Activated CD4-positive, alpha-beta T cell treated with anti-CD3 and anti-CD28 coated beads, Interleukin-2, amount 50 U/mL, for 24 hours (primary cell): Measurements from ENCODE around the gene MIA.
"Not testable (repeated sequence)": the region's sequence is repeated elsewhere in the genome, so short reads cannot be mapped to it uniquely, and the experiment has no call there.

Experiments used
- DNase-seq, 2 donors: peaks; one replicate each; pipeline ENCODE4 v3.0.0-alpha.2; 2020; ENCODE audit warnings: low read depth in 1 of 2, low spot score in 1 of 2

MIA gene

DNA sequence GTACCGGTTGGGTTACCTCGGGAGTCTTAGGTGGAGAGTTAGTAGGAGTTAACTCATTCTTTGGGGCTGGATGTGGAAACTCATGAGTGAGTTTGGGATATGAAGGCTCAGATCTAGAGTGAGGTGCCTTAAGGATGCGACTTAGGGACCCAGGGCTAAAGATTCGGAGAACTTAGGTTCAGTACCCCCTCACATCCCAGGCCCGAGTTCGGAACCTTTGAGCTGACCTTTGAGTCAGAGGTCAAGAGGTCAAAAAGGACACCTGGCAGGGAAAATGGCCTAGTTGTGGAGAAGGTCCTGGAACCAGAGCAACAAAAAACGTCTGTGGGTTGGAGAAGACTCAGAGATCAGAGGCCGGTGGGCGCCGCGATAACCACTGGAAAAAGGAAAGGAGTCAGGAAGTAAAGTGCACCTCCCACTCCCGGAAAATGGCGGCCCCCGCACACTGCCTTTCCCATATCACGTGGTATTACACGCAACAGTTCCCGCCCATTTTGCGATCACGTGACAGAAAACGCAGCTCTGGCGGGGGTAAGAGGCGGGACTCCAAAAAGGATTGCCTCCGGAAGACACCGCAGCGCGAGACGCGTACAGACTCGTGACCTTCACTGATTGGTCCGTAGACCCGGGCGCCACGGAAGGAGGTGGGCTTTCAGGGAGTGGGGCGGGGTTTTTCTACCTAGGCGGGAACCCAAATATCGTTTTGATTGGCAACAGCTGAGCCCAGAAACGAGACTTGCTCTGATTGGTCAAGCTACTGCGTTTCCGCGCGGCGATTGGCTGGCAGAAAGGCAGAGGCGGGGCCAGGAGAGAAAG, 25.1 kb upstream of the MIA start, which contains the start of gene ACTMAP:
Gene ACTMAP (minus strand): TSS at position 420 of the 816 bp plus-strand sequence. CDS start 674 bp downstream, outside the sequence.
- DNase-seq, result peak; percentile 97 to 100

DNA sequence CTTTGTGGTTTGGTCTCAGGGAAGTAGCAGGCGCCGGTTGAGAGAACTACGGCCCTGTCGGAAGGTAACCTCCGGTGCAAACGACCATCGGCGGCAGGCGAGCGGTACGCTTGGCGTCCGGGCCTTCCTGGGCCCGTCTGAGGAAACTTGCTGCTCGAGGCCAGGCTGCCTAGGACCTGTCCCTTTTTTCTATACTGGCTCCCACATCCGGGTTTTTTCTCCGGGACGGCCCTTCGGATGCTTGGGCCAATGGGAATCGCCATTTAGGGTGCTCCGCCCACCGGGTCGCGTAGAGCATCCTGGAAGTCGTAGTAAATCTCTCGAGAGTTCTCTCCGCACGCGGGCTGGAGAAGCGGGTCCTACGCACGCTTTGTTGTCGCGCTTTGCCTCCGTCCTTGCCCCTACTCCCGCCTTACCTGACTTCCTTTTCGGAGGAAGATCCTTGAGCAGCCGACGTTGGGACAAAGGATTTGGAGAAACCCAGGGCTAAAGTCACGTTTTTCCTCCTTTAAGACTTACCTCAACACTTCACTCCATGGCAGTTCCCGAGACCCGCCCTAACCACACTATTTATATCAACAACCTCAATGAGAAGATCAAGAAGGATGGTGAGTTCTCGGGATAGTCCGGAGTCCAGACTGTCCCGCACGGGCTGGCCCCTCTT, 24.3 kb upstream of the MIA start, which contains the start of gene SNRPA:
Gene SNRPA (plus strand): TSS at position 330 of the 664 bp plus-strand sequence. CDS start 206 bp downstream, at position 536.
- DNase-seq, result peak in 1 of 2 donors; percentile 97

DNA sequence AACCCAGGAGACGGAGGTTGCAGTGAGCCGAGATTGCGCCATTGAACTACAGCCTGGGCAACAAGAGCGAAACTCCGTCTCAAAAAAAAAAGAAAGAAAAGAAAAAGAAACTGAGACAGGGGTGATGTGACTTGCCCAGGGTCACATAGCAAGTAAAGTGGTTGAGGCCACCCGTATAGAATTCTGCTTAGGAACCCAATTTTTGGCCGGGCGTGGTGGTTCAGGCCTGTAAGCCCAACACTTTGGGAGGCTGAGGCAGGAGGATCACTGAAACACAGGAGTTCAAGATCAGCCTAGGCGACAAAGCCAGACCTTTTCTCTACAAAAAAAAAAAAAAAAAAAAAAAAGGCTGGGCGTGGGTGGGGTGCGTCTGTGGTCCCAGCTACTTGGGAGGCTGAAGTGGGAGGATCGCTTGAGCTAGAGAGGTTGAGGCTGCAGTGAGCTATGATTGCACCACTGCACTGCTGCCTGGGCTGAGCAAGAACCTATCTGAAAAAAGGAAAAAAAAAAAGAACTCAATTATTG, 23.0 kb upstream of the MIA start:
- DNase-seq, result no peak

DNA sequence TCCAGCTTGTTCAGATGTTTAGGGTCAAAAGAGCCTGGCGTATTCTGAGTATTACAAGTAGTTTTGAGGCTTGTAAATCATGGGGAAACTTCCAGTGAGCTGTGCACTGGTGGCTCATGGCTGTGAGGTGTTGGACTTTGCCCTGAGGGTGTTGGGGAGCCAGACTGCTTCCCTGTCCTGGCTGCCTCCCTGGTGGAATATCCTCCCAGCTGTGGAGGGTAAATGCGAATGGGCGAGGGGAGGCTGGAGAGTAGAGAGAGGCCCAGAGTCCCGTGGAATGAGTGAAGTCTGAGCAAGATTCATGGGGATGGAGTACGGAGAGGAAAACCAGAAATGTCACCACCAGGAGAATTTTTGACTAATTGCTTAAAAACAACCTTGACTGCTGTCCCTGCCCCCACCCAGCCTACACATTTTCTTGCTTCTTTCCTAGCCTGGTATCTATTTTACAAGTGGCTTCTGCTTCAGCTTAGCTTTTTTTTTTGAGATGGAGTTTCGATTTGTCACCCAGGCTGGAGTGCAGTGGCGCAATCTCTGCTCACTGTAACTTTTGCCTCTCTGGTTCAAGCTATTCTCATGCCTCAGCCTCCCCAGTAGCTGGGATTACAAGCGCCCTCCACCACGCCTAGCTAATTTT, 20.6 kb upstream of the MIA start:
- DNase-seq, result peak; percentile 41 to 49

DNA sequence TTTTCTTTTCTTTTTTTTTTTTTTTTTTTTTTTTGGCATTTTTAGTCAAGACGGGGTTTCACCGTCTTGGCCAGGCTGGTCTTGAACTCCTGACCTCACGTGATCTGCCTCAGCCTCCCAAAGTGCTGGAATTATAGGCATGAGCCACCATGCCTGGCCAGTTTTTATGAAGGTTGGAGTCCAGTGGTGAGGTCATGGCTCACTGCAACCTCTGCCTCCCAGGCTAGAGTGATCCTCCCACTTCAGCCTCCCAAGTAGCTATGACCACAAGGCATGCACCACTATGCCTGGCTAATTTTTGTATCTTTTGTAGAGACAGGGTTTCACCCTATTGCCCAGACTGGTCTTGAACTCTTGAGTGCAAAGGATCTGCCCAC, 20.1 kb upstream of the MIA start:
- DNase-seq, result no peak

DNA sequence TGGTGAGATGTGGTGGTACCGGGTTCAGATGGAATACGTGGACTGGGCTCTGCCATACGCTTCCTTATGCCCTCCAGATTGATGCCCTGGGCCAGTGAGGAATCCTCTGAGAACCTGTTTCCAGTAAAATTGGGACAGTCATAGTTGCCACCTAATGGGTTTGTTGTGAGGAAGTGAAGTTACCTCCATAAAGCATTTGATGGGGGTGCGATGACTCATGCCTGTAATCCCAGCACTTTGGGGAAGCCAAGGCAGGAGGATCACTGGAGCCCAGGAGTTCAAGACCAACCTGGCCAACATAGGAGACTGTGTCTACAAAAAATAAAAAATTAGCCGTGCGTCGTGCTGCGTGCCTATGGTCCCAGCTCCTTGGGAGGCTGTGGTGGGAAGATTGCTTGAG, 19.5 kb upstream of the MIA start:
- no peak for DNase-seq

DNA sequence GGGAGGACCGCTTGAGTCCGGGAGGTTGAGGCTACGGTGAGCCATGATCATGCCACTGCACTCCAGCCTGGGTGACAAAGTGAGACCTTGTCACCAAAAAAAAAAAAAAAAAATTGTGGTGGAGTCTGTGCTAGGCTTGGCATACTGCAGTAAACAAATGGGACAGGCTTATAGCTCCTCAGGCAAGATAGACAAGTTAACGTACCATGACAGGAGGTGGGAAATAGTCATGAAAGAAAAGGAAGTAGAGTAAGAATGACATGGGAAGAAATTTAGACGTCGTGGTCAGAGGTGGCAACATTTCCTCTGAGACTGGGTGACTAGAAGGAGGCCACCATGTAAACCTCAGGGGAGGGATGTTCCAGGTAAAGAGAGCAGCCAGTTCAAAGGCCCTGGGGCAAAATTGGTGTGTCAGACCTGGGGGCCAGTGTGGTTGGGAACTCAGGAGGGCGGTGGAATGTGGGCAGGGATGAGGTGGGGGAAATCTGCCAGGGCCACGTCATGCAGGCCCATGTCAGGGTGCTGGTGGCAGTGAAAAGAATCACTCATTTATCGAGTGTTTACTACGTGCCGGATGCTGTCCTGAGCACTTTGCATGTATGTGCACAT, 18.7 kb upstream of the MIA start:
- DNase-seq, result no peak

DNA sequence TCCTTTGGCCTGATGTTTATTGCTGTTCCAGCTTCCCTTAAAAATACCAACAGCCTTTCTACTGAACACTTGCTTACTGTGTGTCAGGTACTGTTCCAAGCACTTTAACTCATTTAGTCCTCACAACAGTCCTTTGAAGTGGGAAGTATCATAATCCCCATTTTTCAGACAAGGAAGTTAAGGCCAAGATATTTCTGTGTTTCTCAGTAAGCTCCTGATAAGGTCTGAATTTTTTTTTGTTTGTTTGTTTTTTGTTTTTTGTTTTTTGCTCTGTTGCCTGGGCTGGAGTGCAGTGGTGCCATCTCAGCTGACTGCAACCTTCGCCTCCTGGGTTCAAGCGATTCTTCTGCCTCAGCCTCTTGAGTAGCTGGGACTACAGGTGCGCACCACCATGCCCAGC, 16.8 kb upstream of the MIA start:
- DNase-seq, result no peak

DNA sequence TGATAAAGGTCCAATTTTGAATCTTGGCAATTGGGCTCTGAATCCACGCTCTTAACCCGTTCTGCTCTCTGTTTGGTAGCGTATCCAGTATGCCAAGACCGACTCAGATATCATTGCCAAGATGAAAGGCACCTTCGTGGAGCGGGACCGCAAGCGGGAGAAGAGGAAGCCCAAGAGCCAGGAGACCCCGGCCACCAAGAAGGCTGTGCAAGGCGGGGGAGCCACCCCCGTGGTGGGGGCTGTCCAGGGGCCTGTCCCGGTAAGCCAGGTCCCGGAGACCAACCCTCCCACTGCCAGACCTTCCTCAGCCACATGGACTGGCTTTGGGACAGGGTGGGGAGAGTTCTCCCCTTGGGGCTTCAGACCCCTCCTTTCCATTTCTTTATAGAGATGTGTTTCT, 16.0 kb upstream of the MIA start:
- no peak for DNase-seq

DNA sequence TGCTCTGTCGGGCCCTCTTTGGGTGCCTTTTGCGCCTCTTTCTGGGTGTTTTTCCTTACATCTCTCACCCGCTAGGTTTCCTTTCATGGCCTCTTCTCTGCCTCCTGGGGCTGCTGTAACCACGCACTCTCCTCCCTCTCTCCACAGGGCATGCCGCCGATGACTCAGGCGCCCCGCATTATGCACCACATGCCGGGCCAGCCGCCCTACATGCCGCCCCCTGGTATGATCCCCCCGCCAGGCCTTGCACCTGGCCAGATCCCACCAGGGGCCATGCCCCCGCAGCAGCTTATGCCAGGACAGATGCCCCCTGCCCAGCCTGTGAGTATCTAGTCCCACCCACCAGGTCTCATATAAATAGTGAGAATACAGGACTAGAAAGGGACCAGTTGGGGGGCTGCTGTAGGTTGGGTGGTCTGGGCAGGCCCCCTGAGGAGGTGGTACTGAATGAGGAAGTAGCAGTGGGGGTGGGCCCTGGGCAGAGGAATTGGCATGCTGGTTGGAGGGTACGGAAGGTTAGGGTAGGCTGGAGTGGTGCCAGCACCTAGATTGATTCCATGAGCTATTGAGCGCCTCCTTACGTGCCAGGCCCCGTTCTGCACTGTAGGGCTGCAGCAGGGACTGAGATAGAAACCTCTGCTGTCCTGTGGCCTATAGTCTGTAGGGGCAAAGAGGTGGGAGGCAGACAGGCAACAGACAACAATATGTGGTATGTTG, 12.4 kb upstream of the MIA start:
- DNase-seq, result no peak

DNA sequence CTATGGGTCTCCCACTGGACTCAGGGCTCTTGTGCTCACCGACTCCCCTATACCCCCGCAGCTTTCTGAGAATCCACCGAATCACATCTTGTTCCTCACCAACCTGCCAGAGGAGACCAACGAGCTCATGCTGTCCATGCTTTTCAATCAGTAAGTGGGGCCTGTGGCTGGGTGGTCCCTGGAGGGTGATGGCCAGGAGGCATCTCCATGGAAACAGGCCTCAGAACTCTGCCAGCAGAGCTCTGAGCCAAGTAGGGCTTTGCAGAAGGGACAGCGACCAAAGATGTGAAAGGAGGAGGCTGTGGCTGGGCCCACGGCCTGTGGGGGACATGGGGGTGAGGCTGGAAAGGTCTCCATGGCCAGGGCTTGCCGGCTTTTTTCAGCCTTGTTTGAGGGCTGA, 11.8 kb upstream of the MIA start:
- no peak for DNase-seq

DNA sequence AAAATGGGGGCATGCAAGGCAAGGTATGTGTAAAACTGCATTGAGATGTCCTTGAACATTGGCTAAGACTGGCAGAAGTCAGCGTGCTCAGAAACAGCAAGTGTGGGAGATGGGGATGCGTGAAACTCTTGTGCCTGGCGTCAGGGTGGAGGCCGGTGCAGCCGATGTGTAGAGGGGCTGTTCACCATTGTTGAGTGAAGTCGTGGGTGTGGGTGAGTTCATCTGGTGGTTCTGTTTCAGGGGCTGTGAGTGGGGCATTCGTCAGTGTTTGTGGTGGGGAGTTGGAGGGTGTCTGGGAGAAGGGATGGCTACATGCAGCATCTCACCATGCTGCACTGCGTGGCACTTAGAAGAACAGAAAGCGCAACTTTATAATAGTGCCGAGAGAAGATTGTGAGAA, 11.4 kb upstream of the MIA start:
- no peak for DNase-seq

DNA sequence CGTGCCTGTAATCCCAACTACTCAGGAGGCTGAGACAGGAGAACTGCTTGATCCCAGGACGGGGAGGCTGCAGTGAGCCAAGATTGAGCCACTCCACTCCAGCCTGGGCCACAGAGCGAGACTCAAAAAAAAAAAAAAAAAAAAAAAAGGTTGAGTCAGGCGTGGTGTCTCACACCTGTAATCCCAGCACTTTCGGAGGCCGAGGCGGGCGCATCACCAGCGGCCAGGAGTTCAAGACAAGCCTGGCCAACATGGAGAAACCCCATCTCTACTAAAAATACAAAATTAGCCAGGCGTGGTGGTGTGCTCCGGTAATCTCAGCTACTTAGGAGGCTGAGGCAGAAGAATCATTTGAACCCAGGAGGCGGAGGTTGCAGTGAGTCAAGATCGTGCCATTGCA, 8.9 kb upstream of the MIA start:
- not testable (repeated sequence) for DNase-seq

DNA sequence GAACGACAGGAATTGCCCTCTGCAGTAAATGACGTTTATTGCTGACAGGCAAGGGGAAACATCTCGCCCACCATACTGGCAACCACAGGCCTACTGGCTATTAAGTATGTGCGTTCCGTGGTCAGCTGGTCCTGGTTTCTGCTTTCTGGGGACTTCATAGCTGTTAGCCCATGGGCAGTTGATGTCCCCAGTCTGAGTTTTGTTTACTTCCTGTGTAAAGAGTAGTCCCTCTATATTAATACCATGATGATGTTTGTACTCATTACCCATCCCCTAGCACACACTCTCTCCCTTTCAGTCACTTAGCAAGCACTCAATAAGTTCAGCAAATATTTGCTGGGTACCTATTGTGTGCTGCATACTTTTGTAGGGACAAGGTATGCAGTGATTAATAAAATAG, 6.5 kb upstream of the MIA start:
- no peak for DNase-seq

DNA sequence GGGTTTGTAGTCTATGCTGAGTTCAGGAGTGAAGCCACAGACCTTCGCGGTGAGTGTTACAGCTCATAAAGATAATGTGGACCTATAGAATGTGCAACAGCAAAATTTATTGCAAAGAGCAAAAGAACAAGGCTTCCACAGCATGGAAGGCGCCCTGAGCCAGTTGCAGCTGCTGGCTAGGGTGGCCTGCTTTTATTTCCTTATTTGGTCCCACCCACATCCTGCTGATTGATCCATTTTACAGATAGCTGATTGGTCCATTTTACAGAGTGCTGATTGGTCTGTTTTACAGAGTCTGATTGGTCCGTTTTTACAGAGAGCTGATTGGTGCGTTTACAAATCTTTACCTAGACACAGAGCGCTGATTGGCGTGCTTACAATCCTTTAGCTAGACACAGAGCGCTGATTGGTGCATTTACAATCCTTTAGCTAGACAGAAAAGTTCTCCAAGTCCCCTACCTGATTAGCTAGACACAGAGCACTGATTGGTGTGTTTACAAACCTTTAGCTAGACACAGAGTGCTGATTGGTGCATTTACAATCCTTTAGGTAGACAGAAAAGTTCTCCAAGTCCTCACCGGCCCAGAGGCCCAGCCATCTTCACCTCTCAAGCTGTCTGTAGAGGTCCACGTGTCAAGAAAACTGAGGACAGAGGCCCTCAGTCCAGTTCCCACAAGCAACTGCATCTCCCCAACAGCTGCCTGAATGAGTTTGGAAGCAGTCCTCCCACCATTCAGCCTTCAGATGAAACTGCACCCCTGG, 4.0 kb upstream of the MIA start:
- not testable (repeated sequence) for DNase-seq

DNA sequence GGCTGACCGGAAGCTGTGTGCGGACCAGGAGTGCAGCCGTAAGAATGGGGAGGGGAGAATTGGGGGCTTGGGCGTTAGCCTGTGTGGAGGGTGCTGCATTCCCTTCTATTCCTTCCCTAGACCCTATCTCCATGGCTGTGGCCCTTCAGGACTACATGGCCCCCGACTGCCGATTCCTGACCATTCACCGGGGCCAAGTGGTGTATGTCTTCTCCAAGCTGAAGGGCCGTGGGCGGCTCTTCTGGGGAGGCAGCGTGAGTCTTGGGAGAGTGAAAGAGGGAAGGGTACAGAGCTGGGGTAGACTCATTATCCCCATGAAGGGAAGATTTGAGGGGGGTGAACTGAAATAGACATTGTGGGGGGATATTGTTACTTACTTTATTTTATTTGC, 306 bp downstream of the MIA start:
- DNase-seq, result no peak

DNA sequence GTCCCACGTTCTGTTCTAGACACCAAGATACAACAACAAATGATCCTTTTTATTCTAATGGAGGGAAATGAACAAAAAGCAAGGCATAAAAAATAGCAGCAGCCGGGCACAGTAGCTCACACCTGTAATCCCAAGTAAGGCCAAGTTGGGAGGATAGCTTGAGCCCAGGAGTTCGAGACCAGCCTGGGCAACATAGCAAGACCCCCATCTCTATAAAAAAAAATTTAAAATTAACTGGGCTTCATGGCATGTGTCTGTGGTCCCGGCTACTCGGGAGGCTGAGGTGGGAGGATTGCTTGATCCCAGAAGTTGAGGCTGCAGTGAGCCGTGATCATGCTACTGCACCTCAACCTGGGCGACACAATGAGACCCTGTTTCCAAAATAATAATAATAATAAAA, 1.0 kb downstream of the MIA start:
- no peak for DNase-seq

DNA sequence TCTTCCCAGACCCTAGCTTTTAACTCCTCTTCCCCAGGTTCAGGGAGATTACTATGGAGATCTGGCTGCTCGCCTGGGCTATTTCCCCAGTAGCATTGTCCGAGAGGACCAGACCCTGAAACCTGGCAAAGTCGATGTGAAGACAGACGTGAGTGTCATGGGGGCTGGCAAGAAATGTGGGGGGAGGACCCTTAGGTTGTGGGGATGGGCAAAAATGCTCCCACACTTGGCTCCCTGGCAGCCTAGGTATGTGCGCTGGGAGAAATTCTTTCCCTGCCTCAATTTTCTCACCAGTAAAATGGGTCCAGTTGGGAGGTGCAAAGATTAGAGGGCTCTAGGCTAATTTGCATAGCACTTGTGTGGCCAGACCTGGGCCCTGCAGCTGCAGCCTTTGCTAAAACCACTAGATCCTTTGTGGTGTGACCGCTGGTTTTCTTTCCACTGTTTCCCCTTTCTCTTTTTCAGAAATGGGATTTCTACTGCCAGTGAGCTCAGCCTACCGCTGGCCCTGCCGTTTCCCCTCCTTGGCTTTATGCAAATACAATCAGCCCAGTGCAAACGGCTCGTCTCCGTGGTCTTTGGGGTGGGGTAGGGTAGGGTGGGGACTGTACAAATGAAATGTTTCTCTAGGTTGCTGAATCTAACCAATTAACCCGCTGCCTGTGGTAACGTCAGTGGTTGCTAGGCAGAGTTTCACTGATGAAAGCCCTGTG, 1.8 kb downstream of the MIA start:
- DNase-seq, result peak; percentile 71 to 89

DNA sequence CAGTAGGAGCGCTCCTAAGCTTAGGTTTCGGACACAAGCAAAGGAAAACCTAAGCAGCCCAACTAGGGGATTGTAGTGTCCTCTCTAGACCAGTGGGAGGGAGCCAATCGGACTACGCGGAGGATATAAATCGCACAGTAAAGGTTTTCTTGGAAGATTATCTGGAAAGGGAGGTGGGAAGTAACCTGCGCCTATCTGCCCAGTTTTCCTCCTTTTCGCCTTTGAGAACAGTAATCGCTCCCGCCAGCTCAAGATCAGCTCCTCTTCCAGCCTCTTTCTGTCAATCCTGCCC, 2.3 kb downstream of the MIA start:
- DNase-seq, result no peak
